Suprapubic skin (tissue), 3 donors: ENCODE measurements around the gene FCMR.

Experiments
- POLR2AphosphoS5 ChIP-seq, 3 donors: sonication (generic); formaldehyde crosslinking; IDR thresholded peaks; one replicate each; pipeline ENCODE4 v1.6.1; 2017; ENCODE audit warnings: antibody characterized with exemption in 3 of 3
- TF ChIP-seq, protein P1 (sequence below), 2 donors: fragments of 200-600 bp in 1 of 2; fragments of 450-650 bp in 1 of 2; sonication (generic) in 1 of 2; IDR thresholded peaks; one replicate each; pipeline ENCODE4 v1.5.1; 2016 to 2019; ENCODE audit warnings: antibody characterized with exemption in 2 of 2, mild to moderate bottlenecking in 1 of 2, moderate library complexity in 1 of 2

- TF ChIP-seq, protein P1, sequence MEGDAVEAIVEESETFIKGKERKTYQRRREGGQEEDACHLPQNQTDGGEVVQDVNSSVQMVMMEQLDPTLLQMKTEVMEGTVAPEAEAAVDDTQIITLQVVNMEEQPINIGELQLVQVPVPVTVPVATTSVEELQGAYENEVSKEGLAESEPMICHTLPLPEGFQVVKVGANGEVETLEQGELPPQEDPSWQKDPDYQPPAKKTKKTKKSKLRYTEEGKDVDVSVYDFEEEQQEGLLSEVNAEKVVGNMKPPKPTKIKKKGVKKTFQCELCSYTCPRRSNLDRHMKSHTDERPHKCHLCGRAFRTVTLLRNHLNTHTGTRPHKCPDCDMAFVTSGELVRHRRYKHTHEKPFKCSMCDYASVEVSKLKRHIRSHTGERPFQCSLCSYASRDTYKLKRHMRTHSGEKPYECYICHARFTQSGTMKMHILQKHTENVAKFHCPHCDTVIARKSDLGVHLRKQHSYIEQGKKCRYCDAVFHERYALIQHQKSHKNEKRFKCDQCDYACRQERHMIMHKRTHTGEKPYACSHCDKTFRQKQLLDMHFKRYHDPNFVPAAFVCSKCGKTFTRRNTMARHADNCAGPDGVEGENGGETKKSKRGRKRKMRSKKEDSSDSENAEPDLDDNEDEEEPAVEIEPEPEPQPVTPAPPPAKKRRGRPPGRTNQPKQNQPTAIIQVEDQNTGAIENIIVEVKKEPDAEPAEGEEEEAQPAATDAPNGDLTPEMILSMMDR (IDR thresholded peaks at IDR 0.05) = no peak
- TF ChIP-seq POLR2AphosphoS5 (IDR thresholded peaks at IDR 0.05) = no peak
Measured at GRCh38 chr1:206875752-206876377, 45.9 kb downstream of the FCMR start.
